ENCODE data around the gene CDADC1.
"Not testable (repeated sequence)": the region's sequence is repeated elsewhere in the genome, so short reads cannot be mapped to it uniquely, and the experiment has no call there.

CDADC1 gene

DNA sequence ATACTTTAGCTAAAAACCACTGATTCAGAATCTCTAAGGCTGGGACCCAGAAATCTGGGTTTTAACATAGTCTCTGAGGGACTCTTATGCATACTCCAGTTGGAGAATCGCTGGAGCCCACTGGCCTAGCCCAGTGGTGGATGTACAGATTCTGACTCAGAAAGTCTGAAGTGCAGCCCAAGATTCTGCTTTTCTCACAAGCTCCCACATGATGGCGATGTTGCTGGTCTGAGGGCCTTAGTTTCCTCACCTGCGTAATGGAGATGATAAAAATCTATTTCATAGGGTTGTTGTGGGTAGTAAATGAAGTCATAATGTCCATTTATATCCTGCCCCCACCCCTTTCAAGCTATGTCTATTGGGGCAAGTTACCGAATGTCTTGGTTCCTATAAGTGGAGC lies 7.7 kb upstream of the CDADC1 start:
- DNase-seq, result peak; percentile 53

DNA sequence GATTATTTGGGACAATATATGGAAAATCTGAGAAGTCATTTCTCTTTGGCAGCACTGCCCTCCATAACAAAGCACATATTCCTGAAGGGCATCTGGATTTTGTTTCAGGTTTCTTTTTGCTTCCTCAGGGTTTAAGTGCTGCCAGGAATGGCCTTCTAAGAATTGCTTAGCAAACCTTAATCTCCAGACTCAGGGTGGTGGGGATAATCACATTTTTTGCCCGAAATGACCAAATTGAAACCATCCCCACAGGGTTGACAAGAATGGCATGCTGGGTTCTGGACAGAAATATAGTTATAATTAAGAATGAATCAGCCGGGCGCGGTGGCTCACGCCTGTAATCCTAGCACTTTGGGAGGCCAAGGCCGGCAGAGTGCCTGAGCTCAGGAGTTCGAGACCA lies 6.4 kb upstream of the CDADC1 start:
- DNase-seq, result no peak

DNA sequence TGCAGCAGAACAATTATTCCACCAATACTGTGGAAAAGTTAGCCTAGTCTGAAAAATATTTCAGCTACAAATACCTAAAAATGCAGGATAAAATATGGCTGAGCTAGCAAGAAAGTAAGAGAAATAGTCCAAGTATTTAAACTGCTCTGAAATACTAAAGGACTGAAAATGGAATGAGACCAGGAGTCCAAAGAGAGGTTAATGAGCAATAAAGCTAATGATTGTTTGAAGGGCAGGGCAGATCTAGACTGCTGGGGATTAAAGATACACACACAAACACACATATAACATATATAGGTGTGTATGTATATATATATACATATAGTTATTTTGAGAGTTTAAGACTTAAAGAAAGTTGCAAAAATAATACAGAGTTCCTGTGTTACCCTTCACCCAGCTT lies 2.6 kb upstream of the CDADC1 start:
- DNase-seq, result no peak

DNA sequence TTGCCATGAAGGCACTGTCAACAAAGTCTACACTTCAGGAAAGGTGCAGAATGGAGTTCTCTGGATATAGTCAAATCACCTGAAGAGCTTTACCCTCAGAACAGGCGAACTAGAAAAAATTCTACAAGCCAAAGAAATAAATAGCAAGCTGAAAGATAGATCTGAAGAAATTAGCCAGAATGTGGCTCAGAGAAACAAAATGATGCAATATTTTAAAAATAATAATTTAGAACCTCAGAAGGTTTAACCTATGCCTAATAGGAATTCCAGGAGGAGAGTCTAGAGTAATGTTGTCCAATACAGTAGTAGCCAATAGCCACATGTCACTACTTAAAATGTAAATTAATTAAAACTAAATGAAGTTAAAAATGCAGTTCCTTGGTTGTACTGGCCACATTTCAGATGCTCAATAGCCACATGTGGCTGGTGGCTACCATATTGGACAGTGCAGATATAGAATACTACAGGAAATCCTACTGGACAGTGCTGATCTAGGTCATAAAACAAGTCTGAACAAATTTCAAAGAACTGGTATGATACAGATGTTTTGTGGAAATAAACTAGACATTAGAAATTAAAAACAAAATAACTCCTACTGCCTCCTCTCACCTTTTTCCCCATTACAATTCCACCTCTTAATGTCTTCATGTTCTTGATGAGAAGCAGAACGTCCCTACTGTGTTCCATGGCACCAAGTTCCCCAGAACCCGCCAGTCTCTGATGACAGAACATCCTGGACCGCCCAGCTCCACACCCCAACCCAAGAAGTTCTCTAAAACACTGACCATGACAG lies 679 bp upstream of the CDADC1 start:
- DNase-seq, result no peak

DNA sequence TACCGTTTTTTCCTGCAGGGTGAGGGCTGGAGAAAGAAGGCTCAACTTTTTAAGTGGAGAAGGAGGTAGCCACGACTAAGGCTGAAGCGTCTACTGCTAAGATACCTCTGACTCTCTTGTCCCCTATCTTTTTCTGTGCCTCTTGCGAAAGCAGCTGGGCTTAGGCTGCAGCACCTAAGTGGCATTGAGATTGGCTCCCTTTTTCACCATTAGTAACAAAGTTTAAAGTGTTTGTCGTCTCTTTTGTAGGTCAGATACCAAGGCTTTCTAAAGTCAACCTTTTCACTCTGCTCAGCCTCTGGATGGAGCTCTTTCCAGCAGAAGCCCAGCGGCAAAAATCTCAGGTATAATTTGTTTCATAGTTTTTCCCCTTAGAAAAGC lies 887 bp downstream of the CDADC1 start:
- peak; percentile 4 for DNase-seq

DNA sequence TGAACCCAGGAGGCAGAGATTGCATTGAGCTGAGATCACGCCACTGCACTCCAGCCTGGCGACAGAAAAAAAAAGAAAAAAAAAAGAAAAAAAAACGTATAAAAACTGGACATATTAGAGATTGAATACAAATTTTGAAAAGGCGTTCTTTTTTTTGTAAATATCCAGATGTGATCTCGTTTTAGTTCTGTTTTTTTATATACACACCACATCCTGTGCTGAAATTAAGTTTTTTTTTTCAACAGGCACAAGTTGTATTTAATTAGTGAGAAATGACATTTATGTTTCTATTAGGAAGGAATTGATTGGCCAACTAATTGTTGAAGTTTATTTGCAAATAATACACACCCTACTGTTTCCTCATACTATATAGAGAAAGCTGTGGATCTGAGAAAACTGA lies 3.6 kb downstream of the CDADC1 start:
- no peak for DNase-seq

DNA sequence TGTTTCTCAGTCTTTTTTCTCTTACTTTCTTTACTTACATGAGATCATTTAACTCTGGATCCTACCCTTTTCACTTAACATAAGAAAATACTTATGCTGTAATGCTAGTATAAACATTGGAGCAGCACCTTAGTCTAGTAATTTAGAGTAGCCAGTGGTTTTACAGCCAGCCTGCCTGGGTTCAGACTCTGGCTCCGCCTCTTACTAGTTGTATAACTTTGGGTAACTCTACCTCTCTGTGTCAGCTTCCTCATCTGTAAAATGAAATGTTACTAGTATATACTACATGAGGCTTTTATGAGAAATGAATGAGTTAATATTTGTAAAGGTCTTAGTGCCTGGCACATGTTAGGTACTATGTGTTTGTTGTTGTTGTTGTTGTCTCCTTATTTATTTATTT lies 5.6 kb downstream of the CDADC1 start:
- DNase-seq, result peak; percentile 20

DNA sequence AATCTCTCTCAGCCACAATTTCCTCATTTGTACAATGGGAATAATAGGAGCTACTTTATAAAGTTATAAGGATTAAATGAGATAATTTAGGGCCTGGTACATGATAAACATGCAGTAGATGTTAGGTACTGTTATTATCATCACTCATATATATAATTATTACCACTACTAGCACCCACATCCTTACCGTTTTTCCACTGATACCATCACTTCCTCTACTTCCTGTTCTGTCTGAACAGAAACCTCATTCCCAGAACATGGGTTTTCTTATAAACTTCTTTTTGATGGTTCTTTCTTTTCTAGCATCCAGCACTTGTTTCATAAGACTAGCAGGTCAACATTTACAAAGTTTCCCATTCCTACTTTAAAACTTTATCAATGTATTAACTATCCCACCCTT lies 6.3 kb downstream of the CDADC1 start:
- DNase-seq, result no peak

DNA sequence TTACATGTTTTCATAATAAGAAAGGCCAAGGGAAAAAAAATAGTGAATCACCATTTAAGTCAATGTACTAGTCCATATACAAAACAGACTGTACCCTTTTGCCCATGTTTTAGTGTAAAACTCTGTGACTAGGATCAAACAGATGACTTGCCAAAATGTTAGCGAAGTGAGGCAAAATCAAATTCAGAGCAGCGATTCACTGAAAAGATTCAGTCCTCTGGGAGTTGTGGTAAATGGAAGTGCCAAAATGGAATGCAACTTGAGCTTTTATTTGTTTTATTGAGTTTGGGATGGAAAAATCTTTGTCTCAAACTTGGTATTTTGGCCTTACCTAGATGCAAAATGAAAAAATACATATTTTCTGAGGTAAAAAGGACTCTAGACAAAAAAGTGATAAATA lies 9.1 kb downstream of the CDADC1 start:
- no peak for DNase-seq

DNA sequence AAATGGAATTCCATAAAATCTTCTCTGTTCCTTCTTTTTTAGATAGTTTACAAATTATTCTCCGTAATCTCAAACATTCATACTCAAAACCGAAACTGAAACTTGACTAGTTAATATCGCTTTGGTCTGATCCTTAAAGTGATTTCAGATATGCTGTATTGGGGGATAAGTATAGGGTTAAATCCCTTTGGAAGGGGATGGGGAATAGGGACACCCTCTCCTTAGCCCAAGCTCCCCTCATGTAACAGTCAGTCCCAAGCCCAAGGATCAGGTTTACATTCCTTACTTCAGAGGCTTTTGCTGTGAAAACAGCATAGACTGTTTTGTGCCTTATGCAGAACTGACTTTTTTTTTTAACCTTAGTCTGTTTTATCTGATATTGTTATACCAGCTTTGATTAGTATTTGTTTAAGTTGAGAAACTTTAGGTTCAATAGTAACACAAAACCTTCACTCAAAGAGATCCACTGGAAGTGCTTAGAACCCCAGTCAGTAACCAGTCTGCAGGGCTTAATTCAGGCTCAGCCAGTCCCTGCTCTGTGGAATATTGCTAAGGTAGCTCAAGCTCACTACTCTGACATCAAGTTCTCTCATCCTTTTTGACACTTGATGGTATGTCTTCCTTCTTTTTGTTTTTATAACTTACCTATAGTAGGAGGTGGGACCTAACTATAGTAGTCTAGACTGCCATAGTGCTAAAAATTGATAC lies 10.5 kb downstream of the CDADC1 start:
- peak; percentile 23 for DNase-seq

DNA sequence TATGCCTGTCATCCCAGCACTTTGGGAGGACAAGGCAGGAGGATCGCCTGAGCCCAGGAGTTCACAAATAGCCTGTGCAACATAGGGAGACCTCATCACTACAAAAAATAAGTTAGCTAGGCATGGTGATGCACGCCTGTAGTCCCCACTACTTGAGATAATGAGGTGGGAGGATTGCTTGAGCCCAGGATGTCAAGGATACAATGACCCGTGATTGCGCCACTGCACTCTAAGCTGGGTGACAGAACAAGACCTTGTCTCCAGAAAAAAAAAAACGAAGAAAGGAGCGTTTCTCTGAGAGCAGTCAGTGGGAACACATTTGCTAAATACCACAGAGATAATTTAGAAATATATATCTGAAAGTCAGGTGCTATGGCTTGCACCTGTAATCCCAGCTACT lies 11.9 kb downstream of the CDADC1 start:
- no peak for DNase-seq

DNA sequence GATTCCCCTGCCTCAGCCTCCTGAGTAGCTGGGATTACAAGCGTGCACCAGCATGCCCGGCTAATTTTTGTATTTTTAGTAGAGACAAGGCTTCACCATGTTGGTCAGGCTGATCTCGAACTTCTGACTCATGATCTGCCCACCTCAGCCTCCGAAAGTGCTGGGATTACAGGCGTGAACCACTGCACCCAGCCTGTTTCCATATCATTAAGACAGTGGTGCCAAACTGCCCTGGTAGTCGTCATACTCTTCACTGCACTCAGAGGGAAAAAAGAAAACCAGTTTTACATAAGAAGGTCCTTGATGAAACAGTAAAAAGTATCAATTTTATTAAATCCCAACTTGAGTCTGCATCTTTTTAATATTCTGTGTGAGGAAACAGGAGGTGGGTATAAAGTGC lies 14.9 kb downstream of the CDADC1 start:
- peak; percentile 19 for DNase-seq

DNA sequence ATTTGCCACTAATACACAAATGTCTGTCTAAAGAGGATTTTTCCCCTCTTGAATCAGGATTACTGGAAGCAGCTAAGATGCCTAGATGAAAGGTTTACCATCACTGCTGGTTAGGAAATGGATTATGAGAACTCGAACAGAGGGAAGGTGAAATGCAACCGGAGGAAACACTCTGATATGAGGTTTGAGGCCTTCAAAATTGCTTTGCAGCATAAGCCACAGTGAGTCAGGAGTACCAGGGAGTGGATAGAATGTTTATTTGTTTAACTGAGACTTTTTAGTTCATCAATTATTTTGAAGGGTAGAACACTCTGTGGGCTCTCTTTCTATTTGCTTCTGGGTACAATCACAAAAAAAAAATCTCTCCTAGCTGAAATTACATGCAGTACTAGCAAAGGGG lies 18.1 kb downstream of the CDADC1 start:
- no peak for DNase-seq

DNA sequence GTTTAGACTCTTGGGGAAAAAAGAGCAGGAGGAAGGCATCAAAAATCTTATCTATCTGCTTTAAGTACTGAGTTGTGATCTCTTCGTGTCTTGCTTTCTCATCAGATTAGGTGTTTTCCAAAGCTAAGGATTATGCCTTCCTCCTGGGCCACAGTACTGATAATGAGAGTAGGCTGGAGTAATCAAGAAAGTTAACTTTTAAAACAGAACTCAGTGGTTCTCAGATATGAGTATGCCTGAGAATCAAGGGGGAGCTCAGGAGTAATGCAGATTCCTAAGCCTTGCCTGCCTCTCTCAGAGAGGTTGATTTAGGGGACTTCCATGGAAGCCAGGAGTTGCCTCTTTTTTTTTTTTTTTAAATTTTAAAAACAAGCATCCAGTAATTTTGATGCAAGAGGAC lies 23.5 kb downstream of the CDADC1 start:
- DNase-seq, result peak; percentile 50

DNA sequence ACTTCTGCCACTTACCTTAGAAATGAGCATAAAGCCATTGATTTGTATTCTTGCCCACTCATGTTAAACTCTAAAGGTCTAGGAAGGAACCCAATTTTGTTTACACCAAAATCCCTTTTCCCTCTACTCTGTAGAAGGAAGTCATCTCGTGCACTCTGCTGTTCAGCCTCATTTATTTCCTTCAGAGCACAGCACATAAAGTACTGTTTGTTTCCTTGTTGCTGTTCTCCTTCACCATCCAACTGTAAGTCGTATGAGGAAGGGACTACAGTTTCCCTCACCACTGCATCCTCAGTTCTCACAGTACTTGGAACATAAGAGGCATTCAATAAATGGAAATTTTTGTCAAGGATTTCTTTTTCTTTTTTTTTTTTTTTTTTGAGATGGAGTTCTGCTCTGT lies 24.6 kb downstream of the CDADC1 start:
- DNase-seq, result no peak

DNA sequence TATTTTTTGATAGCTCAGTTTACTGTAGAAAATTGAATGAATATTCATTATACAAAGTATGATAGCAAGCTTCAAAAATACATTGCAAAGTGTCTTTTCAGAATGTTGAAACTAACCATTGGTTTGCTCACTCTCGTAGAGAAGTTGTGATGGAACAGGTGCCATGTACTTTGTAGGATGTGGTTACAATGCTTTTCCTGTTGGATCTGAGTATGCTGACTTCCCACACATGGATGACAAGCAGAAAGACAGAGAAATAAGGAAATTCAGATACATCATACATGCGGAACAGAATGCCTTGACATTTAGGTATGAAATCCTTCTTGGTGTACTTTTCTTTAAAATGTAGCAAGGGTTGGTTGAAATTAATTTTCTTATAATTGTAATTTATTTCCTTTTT lies 30.5 kb downstream of the CDADC1 start:
- no peak for DNase-seq

DNA sequence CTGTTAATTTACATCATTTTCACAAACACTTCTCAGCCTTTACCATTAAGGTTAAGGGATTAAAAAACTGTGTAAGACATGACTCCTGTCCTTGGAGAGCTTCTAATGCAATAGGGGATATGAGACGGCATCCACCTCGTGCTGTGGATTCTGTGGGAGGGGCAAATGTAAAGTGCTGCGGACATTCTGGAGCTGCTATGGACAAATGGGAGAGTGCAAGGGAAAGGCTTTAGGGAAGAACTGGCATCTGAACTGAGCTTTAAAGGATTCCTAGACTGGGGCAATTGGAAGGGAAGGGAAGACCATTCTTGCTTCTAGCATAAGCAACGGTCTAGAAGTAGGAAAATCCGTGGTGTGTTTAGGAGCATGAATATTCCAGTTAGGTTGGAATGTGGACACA lies 31.4 kb downstream of the CDADC1 start:
- no peak for DNase-seq

DNA sequence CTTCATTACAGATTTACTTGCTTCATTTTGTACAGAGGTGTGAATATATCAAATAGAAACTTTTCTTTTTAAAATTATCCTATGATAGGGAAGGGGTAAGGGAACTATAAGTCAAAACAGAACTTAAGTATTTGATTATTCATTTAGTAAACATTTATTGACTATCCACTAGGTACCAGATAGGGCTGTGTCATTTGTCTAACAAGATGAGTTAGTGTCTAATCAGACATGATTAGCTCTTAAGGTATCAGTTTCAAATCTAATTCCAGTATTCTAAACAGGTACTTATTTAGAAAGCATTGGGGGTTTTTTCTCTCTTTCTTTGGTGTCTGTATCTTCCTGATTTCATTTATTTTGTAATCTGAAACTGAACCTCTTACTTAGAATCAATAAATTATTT lies 32.2 kb downstream of the CDADC1 start:
- peak; percentile 9 for DNase-seq

DNA sequence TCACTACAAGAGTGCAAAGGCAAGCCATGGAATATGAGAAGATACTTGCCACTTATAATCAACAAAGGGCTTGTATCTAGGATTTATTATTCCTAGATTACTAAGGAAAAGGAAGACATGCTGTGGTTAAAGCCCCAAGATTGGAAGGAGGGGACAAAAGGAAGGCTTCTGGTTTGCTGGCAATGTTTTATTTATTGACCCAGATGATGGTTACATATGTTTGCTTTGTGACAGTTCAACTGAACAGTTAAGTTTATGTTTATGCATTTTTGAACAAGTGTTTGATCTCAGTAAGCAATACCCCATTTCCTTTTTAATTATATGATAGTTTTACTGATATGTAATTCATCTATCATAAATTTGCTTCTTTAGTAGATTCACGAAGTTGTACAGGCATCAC lies 40.3 kb downstream of the CDADC1 start:
- DNase-seq, result no peak

DNA sequence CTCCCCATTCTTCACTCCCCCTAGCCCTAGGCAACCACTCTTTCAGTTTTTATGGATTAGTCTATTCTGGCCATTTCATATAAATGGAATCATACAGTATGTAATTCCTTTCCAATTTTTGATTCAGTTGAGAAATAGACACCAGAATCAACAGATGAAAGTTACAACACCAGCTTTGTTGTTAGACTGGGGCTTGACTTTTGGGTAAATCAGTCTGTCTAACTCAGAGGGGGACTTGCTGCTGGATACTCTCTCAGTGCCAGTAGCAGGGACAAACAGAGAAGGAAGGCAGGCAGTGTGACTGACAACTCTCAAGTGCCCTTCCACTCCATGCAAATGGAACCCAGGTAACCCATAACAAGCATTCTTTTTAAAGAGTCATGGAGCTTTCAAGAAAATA lies 40.7 kb downstream of the CDADC1 start:
- no peak for DNase-seq

DNA sequence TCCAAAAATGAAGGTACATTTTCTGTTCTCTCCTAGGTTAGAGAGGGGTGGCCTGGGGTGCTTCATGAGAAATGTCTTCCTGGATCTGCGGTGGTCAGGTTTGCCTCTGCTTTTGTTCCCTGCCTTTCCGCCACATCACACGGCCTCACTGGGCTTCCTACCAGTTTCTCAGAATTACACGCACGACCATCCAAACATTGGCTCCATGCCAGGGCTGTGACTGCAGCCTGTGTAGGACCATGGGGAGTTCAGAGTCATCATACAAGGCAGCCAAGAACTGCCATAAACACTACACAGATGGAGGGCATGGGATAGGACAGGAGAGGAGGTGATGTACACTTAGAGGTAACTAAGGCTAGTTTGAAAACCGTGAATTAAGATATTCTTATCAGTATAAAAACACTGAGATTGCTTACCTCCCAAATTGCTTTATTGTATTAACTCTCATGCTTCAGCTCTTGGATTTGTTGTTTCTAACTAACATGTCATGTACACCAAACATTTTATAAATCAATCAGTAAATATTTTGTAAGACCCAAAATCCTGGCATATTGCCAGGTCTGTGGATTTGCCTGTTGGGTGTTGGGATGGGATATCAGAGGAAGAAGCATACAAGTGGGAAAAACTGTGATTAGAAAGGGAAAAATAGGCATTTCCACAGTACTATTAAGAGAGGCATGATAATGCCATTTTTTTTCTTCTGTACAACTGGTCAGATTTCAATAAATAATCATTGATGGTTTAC lies 45.2 kb downstream of the CDADC1 start:
- peak; percentile 44 for DNase-seq

DNA sequence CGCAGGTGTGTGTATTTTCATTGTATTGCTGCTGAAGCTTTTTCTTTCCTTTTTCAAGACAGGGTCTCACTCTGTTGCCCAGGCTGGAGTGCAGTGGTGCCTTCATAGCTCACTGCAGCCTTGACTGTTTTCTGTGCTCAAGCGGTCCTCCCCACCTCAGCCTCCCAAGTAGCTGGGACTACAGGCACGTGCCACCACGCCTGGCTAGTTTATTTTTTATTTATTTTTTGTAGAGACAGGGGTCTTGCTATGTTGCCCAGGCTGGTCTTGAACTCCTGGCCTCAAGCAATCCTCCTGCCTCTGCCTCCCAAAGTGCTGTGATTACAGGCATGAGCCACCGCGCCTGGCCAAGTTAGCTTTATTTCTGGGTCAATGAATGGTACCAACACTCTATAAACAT lies 47.0 kb downstream of the CDADC1 start:
- not testable (repeated sequence) for DNase-seq

DNA sequence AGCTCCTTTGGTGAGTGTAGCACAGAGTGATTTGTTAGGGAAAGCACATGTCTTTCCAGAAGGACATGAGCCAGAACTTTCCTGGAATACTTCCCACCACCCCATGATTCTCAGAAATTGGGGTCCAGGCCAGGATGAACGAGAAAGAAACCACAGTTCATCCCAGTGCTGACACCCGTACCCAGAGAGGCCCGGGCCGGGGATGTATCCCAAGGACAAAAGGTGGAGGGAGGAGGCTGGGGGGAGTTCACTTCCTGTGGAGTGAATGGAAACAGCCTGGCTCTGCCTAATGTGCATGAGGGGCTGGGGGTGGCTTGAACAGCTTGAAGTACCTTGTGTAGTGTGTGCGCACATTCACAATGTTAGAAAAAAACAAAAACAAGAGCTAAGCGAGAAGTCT lies 47.5 kb downstream of the CDADC1 start:
- DNase-seq, result no peak

DNA sequence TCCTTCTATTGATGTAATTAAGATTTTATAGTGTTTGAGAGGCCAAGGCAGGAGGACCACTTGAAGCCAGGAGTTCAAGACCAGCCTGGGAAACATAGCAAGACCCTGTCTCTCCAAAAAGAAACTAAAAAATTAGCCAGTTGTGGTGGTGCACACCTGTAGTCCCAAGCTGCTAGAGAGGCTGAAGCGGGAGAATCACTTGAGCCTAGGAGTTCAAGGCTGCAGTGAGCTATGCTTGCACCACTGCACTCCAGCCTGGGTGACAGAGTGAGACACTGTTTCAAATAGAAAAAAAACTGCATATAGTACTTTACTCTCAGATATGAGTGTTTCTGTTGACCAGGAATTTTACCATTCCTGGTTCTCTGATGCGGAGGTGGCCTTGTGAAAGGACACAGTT lies 48.9 kb downstream of the CDADC1 start:
- DNase-seq, result no peak
